Inflammatory macrophage treated with lipopolysaccharide for 1 hour (primary cell): ENCODE measurements around the gene SLC39A3.
A peak's percentile ranks its signal among the peaks of the same experiment; 100 is the strongest.

ENCODE experiments used
- DNase-seq, 2 donors: peaks; one replicate each; pipeline ENCODE4 v3.0.0-alpha.2; 2020 to 2022

The SLC39A3 gene

DNA sequence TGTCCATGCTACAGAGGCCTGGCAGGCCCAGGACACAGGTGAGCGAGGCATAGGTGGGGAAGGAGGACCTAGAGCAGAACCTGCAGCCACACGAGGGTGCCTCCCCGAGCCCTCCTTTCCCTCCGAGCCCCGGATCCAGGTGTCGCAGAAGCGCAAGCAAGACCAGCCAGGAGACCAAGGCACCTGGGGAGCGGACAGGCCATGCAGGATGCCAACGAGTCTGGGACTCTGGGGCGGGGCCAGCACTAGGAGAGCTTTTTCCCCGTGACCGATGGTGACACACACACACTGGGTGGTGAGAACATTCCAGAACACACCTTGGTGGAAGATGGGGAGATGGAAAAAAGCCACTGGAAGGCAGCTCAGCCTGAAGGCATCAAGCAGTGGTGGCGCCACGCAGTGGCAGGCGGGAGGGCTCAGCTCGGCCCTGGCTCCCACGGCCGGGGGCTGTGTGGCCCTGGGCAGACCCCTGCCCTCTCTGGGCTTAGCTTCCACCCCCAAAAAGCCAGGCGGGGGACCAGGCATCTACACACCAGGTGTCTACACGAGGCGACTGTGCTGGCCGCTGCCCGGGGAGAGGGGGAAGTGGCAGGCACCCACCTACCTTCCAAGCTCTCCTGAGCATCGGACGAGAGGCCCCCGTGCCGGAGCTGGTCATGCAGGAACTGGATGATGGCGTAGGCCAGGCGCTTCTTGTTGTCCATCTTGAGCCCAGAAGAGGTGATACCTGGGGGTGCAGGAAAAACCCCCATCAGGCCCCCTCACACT lies 28.7 kb upstream of the SLC39A3 start:
- DNase-seq, result no peak

- DNase-seq, result no peak
These were observed 27.9 kb upstream of the SLC39A3 start for GRCh38 chr19:2767688-2768087.

DNA sequence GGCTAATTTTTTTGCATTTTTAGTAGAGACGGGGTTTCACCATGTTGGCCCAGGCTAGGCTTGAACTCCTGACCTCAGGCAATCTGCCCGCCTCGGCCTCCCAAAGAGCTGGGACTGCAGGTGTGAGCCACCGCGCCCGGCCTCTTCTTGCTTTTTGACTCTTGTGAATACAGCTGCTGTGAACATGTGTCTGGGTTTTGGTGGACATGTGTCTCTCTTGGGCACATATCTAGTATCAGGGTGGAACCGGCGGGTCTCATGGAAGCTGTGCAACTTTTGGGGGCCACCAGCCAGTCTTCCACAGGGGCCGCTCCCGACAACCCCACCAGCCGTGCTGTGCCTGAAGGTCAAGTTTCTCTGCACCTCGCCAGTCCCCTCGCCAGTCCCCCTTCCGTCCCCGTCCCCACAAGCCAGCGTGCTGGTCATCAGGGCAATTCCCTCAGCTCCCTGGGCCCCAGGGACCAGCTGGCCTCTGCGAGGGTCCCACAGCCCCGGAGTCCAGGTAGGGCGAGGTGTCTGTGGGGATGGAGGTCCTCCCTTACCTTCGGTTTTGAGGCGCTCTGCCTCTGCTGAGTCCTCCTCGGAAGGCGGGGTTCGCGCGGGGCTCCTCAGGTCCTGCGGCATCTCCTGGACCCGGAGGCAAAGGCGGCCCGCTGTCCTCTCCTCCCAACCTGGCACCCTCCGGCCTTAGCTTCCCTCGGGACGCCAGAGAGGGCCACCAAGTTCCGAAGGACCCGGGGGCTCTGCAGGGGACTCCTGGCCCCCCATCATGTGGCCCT lies 27.0 kb upstream of the SLC39A3 start:
- no peak for DNase-seq

DNA sequence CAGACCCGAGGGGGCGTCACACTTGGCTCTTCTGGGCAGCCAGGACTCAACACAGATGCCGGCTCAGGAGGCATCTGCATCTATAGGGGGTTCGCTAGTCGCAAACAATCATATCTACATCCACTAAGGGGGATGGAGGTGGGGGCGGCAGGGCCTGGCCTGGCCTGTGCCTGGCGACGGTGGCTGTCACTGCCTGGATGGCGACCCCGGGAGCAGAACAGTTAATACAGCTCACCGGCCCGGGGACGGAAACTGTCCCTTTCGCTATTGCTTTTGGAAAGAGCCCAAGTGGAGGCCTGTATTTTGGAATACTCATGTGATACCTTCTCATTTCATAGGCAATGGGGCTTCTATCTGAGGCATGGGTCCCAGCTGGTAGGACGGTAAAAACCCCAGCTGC lies 25.6 kb upstream of the SLC39A3 start:
- DNase-seq, result no peak

DNA sequence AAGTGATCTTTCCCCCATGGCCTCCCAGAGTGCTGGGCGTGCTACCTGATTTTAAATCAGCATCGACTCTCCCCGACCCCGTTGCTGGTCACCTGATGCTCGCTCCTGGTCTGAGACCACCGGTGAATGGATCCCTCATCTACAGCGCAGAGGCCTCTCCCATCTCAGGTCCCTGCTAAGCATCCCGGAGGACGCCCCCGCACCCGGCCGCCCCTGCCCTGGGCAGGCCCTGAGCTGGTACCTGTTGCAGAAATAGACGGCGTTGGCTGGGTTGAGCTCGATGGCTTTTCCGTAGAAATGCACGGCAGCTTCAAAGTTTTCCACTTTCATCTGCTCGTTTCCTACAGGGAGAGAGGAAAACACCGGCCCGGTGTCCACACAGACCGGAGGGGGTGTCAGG lies 25.1 kb upstream of the SLC39A3 start:
- DNase-seq, result no peak

DNA sequence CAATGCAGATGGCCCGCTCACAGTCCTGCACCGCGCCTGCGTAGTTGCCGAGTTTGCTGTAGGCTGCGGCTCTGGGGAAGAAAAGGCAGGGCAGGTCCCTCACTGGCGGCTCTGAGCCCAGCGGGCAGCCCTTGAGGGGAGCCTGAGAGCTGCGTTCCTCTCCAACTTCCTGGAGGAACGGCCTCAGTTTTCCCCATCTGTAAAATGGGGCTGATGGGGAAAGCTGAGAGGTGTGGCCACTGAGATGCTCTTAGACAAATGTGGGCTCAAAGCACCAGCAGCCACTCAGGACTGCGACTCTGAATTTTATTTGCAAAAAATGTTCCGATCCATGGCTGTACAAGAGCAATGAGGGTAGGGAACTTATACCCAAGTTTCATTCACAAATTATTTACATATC lies 23.9 kb upstream of the SLC39A3 start:
- DNase-seq, result no peak

DNA sequence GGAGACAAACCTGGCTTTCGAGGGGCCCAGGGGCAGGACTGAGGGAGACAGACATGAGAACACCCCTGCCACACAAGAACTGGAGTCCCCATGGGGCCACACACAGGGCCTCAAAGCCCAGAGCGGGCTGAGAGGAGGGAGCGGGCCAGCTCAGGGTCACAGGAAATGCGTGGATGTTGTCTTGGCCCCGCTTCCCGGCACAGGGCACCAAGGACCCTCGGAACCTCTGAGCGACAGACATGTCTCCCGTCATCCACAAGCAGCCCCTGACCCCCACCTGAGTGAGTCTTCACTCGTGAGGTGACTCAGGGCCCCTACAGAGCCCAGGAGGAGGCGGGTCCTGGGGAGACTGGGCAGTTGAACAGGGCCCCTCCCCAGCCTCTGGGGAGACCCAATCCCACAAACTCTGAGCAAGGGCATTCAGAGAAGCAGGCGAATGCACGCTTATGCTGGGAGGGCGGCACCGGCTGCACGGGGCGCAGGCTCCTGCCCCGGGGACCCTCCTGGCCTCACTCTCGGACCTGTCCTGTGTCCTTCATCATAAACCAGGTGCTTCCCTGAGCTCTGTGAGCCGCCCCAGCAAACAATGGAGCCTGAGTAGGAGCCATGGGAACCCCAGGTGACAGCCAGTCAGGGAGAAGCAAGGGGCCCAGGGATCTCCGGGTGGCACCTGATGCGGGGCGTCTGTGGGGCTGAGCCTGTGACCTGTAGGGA lies 23.1 kb upstream of the SLC39A3 start:
- no peak for DNase-seq

GRCh38 chr19:2761876-2762782 lies 22.3 kb upstream of the SLC39A3 start:
- DNase-seq, result no peak

DNA sequence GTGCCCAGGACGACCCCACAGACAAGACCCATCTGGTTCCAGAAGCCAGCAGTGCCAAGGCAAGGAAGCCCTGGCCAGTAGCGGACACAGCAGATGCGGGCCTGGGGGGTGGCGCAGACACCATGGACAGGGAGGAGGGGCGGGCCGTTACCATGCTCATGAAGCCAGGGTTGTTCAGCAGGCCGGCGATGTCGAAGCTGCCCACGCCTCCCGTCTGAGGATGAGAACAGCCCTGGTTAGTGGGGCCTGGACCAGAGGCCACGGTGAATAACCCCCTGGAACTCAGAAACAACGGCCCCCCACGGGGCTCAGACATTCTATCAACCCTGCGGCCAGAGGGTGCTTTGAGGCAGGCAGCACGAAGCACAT lies 21.5 kb upstream of the SLC39A3 start:
- no peak for DNase-seq

- DNase-seq, result no peak
These were observed 20.1 kb upstream of the SLC39A3 start for GRCh38 chr19:2759965-2760364.

GRCh38 chr19:2759362-2759761 lies 19.5 kb upstream of the SLC39A3 start:
- peak in 1 of 2 donors; percentile 42 for DNase-seq

GRCh38 chr19:2758601-2759313 lies 18.9 kb upstream of the SLC39A3 start:
- DNase-seq, result no peak

DNA sequence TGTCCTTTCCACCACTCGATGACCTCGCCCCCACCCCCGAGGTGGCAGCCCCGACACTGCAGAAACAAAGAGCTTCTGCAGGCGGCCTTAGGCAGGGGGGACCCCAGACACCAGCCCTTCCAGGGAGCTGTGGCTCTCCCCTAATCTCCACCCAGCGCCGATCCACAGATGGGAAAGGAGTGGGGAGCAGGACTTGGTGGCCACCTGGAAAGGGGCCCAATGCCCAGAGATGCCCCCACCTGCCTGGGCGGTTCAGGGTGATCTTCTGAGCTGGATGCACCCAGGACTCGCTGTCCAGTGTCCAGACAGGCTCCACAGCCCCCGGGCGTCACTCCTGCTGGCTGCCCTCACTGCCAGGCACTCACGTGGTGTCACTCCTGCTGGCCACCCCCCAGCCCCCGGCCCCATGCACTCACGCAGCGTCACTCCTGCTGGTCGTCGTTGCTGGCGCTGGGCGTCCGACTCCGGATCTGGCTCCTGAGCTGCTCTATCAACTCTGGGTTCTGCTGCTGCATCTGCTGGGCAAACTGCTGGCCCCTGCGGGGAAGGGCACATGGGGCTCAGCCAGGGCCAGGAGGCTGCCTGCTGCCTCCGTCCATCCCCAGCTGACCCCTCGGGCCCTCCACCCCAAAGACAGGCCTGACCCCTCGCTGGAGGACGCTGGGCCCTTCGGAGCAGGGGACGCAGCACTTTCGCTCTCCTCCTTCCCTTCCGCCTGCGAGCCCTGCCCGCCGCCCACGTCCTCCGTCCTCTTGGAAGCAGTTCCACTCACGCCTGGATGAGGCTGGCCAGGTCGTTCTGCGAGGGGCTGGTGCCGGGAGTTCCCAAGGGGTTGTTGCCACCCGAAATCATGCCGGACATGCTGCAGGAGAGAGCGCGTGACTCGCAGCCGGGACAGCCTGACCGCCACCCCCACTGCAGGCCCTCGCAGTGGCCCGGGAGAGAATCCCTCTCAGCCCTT lies 17.4 kb upstream of the SLC39A3 start:
- no peak for DNase-seq

- no peak for DNase-seq
These were observed 16.7 kb upstream of the SLC39A3 start for GRCh38 chr19:2756477-2756876.

GRCh38 chr19:2755811-2756210 lies 16.0 kb upstream of the SLC39A3 start:
- DNase-seq, result no peak

DNA sequence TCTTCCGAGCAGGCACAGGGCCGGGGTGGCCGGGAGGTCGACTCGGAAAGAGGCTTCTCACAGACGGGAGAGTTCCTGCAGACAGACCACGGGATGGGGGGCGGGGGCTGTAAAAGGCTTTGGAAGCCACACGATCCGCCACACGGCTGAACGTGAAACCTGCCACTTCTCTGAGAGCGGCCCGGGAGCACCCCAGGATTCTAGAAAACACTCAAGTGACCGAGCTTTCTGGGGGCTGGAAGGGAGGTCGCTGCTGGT lies 15.6 kb upstream of the SLC39A3 start:
- DNase-seq, result no peak

- DNase-seq, result no peak
These were observed 15.0 kb upstream of the SLC39A3 start for GRCh38 chr19:2754659-2755447.

DNA sequence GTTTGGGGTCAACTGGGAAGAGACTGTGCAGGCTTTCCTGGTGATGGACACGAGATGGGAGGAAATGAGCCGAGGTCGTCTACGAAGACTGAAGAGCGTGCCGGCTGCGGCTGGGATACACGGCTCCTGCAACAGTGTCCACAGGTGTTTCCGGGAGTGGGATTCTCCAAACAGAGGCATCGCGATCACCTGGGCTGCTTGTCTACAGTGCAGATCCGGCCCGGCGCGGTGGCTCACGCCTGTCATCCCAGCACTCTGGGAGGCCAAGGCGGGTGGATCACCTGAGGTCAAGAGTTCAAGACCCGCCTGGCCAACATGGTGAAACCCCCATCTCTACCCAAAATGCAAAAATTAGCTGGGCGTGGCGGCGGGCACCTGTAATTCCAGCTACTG lies 11.6 kb upstream of the SLC39A3 start:
- DNase-seq, result no peak

DNA sequence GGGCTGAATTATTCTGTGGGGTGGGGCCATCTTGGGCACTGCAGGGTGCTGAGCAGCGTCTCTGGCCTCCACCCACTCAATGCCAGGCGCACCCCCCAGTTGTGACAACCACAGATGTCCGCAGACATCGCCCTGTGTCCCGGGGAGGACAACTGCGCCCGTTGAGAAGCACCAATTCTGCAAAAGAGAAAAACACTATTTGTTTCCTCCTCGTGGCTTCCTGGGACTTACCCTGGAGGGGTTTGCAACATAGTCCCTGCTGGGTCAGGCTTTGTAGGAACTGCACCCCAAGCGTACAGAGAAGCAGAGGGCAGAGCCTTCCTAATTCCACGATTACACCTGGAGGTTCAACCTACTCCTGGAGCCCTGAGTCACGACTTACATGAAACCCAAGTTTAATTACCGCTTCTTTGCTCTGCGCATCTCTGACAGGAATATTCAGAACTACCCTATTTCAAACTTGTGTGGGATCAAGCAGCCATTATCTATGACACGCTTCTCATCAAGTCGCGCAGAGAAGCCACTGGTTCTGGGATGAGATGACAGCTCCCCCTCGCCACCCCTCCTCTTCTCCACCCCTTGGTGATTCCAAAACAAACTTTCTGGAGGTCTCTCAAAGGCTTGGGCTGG lies 11.1 kb upstream of the SLC39A3 start:
- peak; percentile 64 to 69 for DNase-seq

GRCh38 chr19:2747349-2747748 lies 7.5 kb upstream of the SLC39A3 start:
- DNase-seq, result no peak
